ENCODE results near the gene RBP3.

- TF ChIP-seq CTCF (IDR thresholded peaks at IDR 0.05 in 4 of 5, conservative IDR thresholded peaks at IDR 0.05 in 1 of 5) (no peak), POLR2A (IDR thresholded peaks at IDR 0.05) (no peak)
These were observed 32.7 kb upstream of the RBP3 start for GRCh38 chr10:47315421-47315820.

Measured in gastrocnemius medialis (tissue), 4 donors.